Panc1 (cell line): Measurements from ENCODE around the gene MDH2. TPM values are rescaled to one million over a fixed set of nuclear protein-coding genes. Genes with fewer than 3 reads are reported as not detected.

ENCODE experiments used
- ATAC-seq: fragments of 200-7000 bp; cut with Tn5 transposase; 2 replicates; pipeline ENCODE4 v1.9.1; 2020; ENCODE audit warnings: mild to moderate bottlenecking, moderate library complexity
- BruUV-seq: library from RNA; stranded (reverse); fragments of 400-500 nt; replicated peaks from 2 replicates; lab custom pipeline; 2021; lab: Mats Ljungman, UMichigan
- CTCF ChIA-PET: fragments of 300-600 bp; sonication (Branson Sonifier 250); formaldehyde crosslinking; loops from one replicate; lab custom pipeline; 2022; ENCODE audit warnings: antibody characterized with exemption; lab: Charles Lee
- POLR2A ChIA-PET: fragments of 300-600 bp; sonication (Branson Sonifier 250); formaldehyde crosslinking; loops from one replicate; lab custom pipeline; 2022; ENCODE audit warnings: antibody characterized with exemption; lab: Charles Lee
- DNase-seq: peaks from one replicate; pipeline ENCODE4 v3.0.0-alpha.2; 2010; ENCODE audit warnings: low read depth, low spot score
- H3K27ac ChIP-seq: 2 replicates; pipeline ENCODE4 v1.5.1; 2011; ENCODE audit warnings: mild to moderate bottlenecking, low read length, inconsistent platforms
- H3K27me3 ChIP-seq: fragments of 200-500 bp; sonication (Bioruptor generic); 2 replicates; pipeline ENCODE4 v1.6.0; 2014; ENCODE audit warnings: low read length, inconsistent platforms; ENCODE audit not compliant: control insufficient read depth, insufficient read depth
- H3K36me3 ChIP-seq: fragments of 200-500 bp; sonication (Bioruptor generic); 2 replicates; pipeline ENCODE4 v1.5.1; 2014; ENCODE audit warnings: inconsistent platforms, mild to moderate bottlenecking, low read length, moderate library complexity; ENCODE audit not compliant: control insufficient read depth, insufficient read depth
- H3K4me1 ChIP-seq: 2 replicates; pipeline ENCODE4 v1.5.1; 2011; ENCODE audit warnings: inconsistent platforms, mild to moderate bottlenecking, low read length, moderate library complexity; ENCODE audit not compliant: control insufficient read depth, insufficient read depth
- H3K4me3 ChIP-seq, 2 experiments: 2 replicates each; pipeline ENCODE4 v1.5.1; 2011 to 2012; ENCODE audit warnings: low read depth in 2 of 2, low read length in 2 of 2, mild to moderate bottlenecking in 2 of 2, inconsistent platforms in 1 of 2, moderate library complexity in 1 of 2
- H3K9me3 ChIP-seq: fragments of 200-500 bp; sonication (Bioruptor generic); 2 replicates; pipeline ENCODE4 v1.5.1; 2014; ENCODE audit warnings: low read depth, mild to moderate bottlenecking, inconsistent platforms, low read length, moderate library complexity; ENCODE audit not compliant: control insufficient read depth, insufficient read depth
- POLR2AphosphoS5 ChIP-seq: IDR thresholded peaks from 2 replicates; pipeline ENCODE4 v1.6.1; 2012; ENCODE audit warnings: mild to moderate bottlenecking, low read depth, low read length, moderate library complexity
- SIN3A ChIP-seq: IDR thresholded peaks from 2 replicates; pipeline ENCODE4 v1.6.1; 2012; ENCODE audit warnings: low read depth, mild to moderate bottlenecking, low read length, moderate library complexity, borderline replicate concordance; ENCODE audit not compliant: insufficient read depth
- TCF7L2 ChIP-seq: IDR thresholded peaks from 2 replicates; pipeline ENCODE4 v1.6.1; 2011; ENCODE audit warnings: mild to moderate bottlenecking, low read depth, low read length, inconsistent platforms
- in situ Hi-C: cut with HindIII; loops from 2 replicates; pipeline ENCODE4 v1.10.0; 2016; ENCODE audit warnings: low sequenced_read_pairs, low pct_unique_long_range_greater_than_20kb
- intact Hi-C: fragments of 100-400 bp; cut with micrococcal nuclease; formaldehyde crosslinking; loops from one replicate; pipeline ENCODE4 v1.10.0; 2022; ENCODE audit not compliant: unreplicated experiment
- total RNA-seq: library from RNA; stranded (reverse); gene quantifications from one replicate; pipeline ENCODE4 v1.2.1, GENCODE V29; 2021; ENCODE audit not compliant: unreplicated experiment
- TF ChIP-seq, protein P1 (sequence below): fragments of 450-650 bp; IDR thresholded peaks from 2 replicates; pipeline ENCODE4 v1.5.1; 2017; ENCODE audit warnings: mild to moderate bottlenecking
- TF ChIP-seq, protein P2 (sequence below), 2 experiments: IDR thresholded peaks; 2 replicates each; pipeline ENCODE4 v1.6.1; 2011 to 2012; ENCODE audit warnings: low read depth in 2 of 2, control low read depth in 1 of 2, low read length in 1 of 2, mild to moderate bottlenecking in 1 of 2, moderate library complexity in 1 of 2; ENCODE audit not compliant: insufficient read depth in 1 of 2

The MDH2 gene
- total RNA-seq, 1 experiment from 2014 or later: 365 TPM

DNA sequence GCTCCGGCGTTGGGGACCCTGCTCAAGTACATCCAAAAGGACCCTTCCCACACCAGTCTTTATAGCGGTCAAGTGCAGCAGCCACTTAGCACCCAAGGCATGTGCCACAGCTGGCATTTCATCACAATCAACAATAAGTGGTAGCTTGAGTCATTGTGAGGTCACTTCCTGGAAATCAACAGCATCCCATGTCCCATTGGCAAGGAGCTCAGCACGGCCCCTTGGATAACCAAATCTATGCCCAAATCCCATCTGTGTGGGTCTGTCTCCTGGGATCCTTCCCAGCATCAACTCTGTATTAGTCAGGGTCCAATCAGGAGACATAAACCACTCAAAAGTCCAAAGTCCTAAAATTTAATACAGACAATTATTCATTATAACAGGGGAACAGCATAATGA lies 27.1 kb downstream of the MDH2 start:
- CTCF ChIA-PET: no interaction called here
- H3K27me3 ChIP-seq: no peaks in the 10 kb centered on the region
- DNase-seq (no peak), ATAC-seq (no peak)
- TF ChIP-seq SIN3A (no peak), TCF7L2 (no peak), POLR2AphosphoS5 (no peak)
- TF ChIP-seq, protein P1, sequence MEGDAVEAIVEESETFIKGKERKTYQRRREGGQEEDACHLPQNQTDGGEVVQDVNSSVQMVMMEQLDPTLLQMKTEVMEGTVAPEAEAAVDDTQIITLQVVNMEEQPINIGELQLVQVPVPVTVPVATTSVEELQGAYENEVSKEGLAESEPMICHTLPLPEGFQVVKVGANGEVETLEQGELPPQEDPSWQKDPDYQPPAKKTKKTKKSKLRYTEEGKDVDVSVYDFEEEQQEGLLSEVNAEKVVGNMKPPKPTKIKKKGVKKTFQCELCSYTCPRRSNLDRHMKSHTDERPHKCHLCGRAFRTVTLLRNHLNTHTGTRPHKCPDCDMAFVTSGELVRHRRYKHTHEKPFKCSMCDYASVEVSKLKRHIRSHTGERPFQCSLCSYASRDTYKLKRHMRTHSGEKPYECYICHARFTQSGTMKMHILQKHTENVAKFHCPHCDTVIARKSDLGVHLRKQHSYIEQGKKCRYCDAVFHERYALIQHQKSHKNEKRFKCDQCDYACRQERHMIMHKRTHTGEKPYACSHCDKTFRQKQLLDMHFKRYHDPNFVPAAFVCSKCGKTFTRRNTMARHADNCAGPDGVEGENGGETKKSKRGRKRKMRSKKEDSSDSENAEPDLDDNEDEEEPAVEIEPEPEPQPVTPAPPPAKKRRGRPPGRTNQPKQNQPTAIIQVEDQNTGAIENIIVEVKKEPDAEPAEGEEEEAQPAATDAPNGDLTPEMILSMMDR: no peak
- TF ChIP-seq, protein P2, sequence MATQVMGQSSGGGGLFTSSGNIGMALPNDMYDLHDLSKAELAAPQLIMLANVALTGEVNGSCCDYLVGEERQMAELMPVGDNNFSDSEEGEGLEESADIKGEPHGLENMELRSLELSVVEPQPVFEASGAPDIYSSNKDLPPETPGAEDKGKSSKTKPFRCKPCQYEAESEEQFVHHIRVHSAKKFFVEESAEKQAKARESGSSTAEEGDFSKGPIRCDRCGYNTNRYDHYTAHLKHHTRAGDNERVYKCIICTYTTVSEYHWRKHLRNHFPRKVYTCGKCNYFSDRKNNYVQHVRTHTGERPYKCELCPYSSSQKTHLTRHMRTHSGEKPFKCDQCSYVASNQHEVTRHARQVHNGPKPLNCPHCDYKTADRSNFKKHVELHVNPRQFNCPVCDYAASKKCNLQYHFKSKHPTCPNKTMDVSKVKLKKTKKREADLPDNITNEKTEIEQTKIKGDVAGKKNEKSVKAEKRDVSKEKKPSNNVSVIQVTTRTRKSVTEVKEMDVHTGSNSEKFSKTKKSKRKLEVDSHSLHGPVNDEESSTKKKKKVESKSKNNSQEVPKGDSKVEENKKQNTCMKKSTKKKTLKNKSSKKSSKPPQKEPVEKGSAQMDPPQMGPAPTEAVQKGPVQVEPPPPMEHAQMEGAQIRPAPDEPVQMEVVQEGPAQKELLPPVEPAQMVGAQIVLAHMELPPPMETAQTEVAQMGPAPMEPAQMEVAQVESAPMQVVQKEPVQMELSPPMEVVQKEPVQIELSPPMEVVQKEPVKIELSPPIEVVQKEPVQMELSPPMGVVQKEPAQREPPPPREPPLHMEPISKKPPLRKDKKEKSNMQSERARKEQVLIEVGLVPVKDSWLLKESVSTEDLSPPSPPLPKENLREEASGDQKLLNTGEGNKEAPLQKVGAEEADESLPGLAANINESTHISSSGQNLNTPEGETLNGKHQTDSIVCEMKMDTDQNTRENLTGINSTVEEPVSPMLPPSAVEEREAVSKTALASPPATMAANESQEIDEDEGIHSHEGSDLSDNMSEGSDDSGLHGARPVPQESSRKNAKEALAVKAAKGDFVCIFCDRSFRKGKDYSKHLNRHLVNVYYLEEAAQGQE (IDR thresholded peaks at IDR 0.05; ENCODE audit: insufficient read depth in 1 of 2, low read depth in 2 of 2, low read length in 1 of 2): no peak
- H3K4me1 ChIP-seq: no peaks in the 10 kb centered on the region; the same call in 1 of the 2 replicates
- no peaks in the 10 kb centered on the region for H3K9me3 ChIP-seq
- no peak overlapping the region for H3K27ac ChIP-seq
- intact Hi-C loops: no loop called here
- no peaks in the 10 kb centered on the region for H3K36me3 ChIP-seq
- in situ Hi-C loops: no loop called here
- H3K4me3 ChIP-seq: no peak overlapping the region
- POLR2A ChIA-PET: no interaction called here
- no TSS peak for BruUV-seq

DNA sequence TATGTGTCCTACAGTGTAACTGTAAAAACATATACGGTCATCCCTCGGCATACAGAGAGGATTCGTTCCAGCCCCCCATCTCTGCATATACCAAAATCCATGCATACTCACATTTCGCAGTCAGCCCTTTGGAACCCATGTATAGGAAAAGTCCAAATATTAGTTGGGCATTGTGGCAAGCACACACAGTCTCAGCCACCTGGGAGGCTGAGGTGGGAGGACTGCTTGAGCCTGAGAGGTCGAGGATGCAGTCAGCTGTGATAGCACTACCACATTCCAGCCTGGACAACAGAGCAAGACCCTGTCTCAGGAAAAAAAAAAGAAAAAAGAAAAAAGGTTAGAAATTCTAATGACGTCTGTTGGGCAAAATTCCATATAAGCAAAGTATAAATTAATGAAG lies 29.1 kb downstream of the MDH2 start:
- no peak for ATAC-seq
- no peaks in the 10 kb centered on the region for H3K27me3 ChIP-seq
- no peaks in the 10 kb centered on the region for H3K9me3 ChIP-seq
- in situ Hi-C loops: no loop called here
- H3K27ac ChIP-seq: no peak overlapping the region
- DNase-seq: no peak
- no TSS peak for BruUV-seq
- TF ChIP-seq, protein P2 (IDR thresholded peaks at IDR 0.05; ENCODE audit: insufficient read depth in 1 of 2, low read depth in 2 of 2, low read length in 1 of 2): no peak
- TF ChIP-seq TCF7L2: no peak
- TF ChIP-seq POLR2AphosphoS5: no peak
- CTCF ChIA-PET: no interaction called here
- intact Hi-C loops: no loop called here
- H3K36me3 ChIP-seq: no peaks in the 10 kb centered on the region
- H3K4me1 ChIP-seq: no peaks in the 10 kb centered on the region; the same call in 1 of the 2 replicates
- no peak overlapping the region for H3K4me3 ChIP-seq
- POLR2A ChIA-PET: no interaction called here
